ENCODE data around the gene CUL4A.

DNA sequence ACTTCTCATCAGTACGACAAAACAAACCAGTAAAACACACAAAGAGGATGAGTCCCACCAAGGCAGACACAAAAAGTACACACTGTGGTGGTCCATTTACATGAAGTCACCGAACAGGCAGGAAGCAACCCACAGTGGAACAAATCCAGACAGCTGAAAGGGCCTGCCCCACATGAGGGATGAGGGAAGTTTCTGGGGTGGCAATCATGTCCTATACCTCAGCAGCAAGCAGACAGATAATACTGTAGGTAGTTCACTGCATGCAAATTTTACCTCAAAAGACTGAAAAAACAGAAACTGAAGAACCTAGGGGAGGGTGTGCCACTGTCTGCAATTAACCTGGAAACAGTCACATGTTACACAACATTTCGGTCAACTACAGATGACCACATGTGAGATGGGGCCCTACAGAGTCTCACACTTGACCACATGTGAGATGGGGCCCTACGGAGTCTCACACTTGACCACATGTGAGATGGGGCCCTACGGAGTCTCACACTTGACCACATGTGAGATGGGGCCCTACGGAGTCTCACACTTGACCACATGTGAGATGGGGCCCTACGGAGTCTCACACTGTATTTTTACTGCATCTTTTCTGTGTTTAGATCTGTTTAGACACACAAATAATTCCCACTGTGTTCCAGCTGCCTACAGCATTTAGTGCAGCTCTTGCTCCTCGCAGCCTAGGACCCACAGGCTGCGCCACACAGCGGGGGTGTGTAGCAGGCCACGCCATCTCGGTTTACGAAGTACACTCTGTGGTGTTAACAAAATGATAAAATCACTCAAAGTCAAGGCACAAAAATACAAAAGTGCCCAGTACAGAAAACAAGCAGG lies 23.1 kb upstream of the CUL4A start:
- no peak for TF ChIP-seq CTCF (IDR thresholded peaks at IDR 0.05; ENCODE audit: insufficient read depth, low read length, poor library complexity, severe bottlenecking)
- TF ChIP-seq EZH2phosphoT487 (conservative IDR thresholded peaks at IDR 0.05; ENCODE audit: low read length), result no peak

Data from SU-DHL-6 (cell line).